GM18873 (cell line): ENCODE results near the gene NEDD4L.
"Not testable (repeated sequence)": the region's sequence is repeated elsewhere in the genome, so short reads cannot be mapped to it uniquely, and the experiment has no call there.

ENCODE experiments used
- ATAC-seq: cut with Tn5 transposase; IDR thresholded peaks from one replicate; pipeline ENCODE4 v1.9.1; 2021; ENCODE audit warnings: mild to moderate bottlenecking, moderate library complexity, moderate number of reproducible peaks; ENCODE audit not compliant: unreplicated experiment, low FRiP score

NEDD4L gene

DNA sequence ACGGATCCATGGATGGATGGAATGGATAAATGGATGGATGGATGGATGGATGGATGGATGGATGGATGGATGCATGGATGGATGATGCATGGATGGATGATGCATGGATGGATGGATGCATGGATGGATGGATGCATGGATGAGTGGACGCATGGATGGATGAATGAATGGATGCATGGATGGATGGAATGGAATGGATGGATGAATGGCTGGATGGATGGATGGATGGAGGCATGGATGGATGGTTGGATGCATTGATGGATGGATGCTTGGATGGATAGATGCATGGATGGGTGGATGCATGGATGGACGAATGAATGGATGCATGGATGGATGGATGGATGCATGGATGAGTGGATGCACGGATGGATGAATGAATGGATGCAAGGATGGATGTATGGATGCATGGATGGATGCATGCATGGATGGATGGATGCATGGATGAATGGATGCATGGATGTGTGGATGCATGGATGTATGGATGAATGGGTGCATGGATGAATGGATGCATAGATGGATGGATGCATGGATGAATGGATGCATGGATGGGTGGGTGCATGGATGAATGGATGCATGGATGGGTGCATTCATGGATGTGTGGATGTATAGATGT lies 375.7 kb downstream of the NEDD4L start:
- ATAC-seq: no peak

DNA sequence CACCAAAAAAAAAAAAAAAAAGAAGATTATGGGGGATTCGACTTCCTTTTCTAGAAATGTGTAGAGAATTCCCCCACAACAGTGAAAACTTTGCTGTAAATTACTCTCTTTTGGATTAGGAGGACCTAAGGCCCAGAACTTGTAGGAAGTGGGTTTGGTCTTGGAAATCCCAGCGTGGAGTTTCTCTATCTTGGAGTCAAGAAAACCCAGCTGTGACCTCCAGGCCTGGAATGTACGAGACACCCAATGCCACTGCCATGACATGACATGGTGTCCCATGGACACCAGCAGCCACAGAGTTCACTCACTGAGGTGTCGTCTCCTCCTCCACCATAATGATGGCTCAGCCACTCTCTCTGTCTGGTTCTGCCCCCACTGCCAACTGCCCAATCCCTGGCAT lies 382.6 kb downstream of the NEDD4L start:
- no peak for ATAC-seq

DNA sequence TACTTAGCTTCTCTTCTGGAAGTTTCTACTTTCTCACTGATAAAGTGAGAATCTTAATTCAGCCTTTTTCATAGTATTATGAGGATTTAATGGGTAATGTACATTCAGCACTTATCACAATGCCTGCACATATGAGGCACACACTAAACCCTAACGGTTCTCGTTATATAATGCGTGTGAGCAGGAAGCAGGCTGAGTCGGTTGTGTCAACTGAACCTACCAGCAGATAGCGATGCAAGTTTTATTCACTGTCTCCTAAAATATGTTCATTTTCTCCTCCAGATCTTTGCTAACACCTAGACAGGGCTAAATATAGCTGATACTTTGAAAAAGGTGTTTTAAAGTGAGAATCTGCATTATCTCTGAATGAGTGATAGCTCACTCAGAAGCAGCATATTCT lies 383.3 kb downstream of the NEDD4L start:
- no peak for ATAC-seq

GRCh38 chr18:58429442-58429841 lies 385.4 kb downstream of the NEDD4L start:
- no peak for ATAC-seq

DNA sequence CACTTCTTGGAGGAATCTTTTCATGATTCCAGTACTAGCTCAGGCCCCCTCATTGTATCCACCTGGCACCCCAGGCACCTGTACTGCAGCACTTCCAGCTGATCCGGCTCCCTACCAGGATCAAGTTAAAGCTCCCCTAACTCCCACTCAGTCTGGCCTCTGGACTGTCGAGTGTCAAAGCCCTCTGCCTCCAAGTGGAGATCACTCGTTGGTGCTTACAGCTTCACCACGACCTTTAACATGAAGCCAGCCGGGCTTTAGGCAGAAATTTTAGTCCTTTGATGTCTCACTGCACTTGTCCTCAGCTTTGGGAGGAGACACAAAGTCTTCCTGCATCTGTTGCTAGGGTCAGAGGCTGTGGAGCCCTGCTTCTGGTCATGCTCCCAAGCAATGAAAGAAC lies 387.2 kb downstream of the NEDD4L start:
- ATAC-seq: no peak

- no peak for ATAC-seq
Observed at GRCh38 chr18:58432050-58432727, 388.2 kb downstream of the NEDD4L start.

DNA sequence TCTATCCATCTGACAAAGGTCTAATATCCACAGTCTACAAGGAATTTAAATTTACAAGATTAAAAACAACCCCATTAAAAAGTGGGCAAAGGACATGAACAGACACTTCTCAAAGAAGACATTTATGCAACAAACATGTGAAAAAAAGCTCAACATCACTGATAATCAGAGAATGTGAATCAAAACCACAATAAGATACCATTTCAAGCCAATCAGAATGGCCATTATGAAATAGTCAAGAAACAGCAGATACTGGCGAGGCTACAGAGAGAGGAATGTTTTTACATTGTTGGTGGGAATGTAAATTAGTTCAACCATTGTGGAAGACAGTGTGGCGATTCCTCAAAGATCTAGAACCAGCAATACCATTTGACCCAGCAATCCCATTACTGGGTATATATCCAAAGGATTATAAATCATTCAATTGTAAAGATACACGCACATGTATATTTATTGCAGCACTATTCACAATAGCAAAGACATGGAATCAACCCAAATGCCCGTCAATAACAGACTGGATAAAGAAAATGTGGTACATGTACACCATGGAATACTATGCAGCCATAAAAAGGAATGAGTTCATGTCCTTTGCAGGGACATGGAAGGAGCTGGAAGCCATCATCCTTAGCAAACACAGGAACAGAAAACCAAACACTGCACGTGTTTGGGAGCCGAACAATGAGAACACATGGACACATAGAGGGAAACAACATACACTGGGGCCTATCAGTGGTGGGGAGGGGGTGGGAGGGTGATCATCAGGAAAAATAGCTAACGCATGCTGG lies 391.4 kb downstream of the NEDD4L start:
- not testable (repeated sequence) for ATAC-seq

- ATAC-seq: no peak
Observed at GRCh38 chr18:58438161-58438957, 394.3 kb downstream of the NEDD4L start.

DNA sequence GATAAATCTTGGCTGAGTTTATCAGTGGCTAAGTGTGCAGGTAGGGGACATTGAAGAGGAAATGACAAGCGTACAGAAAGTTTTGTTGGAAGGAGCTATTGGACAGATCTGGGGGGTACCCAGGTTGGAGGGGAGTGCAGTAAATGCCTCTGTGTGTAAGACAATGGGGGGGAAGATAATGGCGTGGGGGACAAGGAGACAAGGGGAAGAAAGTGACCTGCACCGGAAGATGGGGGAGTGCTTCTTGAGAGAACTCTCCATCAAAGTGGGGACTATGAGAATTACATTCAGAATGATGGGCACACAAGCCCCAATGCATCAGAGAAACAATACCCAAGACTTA lies 394.9 kb downstream of the NEDD4L start:
- no peak for ATAC-seq

- ATAC-seq: no peak
Observed at GRCh38 chr18:58443671-58444070, 399.6 kb downstream of the NEDD4L start.

DNA sequence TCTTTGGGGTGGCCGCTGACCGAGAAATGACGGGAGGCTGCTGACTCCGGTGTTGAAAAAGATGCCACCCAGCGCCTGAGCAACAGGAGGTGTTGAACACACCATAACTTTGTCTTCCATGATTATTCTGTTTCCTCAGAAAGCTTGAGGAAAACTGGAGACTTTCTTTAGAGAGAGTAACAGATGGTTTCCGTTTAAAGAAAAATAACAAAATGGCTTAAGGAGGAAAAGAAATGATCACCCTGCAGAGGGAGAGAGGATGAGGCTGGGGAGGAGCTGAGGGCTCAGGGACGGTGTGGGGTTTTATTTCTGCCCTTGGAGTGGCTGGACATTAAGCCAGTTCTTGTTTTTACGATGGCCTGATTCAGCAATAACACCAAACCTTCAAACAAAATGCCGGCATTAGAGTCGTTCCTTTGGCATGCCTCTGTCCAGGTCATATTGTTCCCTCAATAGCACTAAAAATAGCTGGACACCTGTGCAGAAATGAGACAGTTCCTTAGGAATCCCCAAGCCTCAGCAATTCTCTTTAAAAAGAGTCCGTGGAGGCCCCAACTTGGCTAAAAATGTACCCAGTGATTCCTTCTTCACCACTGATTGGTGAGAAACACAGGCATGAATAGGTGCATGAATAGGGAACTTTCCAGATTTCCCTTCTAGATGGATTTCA lies 402.5 kb downstream of the NEDD4L start:
- ATAC-seq: no peak

- no peak for ATAC-seq
Observed at GRCh38 chr18:58447402-58448095, 403.5 kb downstream of the NEDD4L start.

GRCh38 chr18:58449464-58449863 lies 405.4 kb downstream of the NEDD4L start:
- no peak for ATAC-seq
